SJSA1 (cell line): ENCODE measurements around the gene FRAS1. TPM values are rescaled to one million over a fixed set of nuclear protein-coding genes. Genes with fewer than 3 reads are reported as not detected.

ENCODE experiments used
- DNase-seq, 2 experiments: peaks; one replicate each; pipeline ENCODE4 v3.0.0-alpha.2; 2015 to 2020; ENCODE audit warnings: low spot score in 2 of 2, low read depth in 1 of 2
- H3K27ac ChIP-seq: fragments of 250-450 bp; sonication (Bioruptor Pico); 2 replicates; pipeline ENCODE4 v1.5.1; 2020; ENCODE audit warnings: mild to moderate bottlenecking, moderate library complexity
- H3K27me3 ChIP-seq: fragments of 250-450 bp; sonication (Bioruptor Pico); replicated peaks from 2 replicates; pipeline ENCODE4 v1.5.1; 2020; ENCODE audit warnings: mild to moderate bottlenecking, moderate library complexity
- H3K36me3 ChIP-seq: fragments of 250-450 bp; sonication (Bioruptor Pico); 2 replicates; pipeline ENCODE4 v1.5.1; 2020; ENCODE audit warnings: mild to moderate bottlenecking
- H3K4me1 ChIP-seq: fragments of 250-450 bp; sonication (Bioruptor Pico); replicated peaks from 2 replicates; pipeline ENCODE4 v1.6.1; 2021; ENCODE audit warnings: mild to moderate bottlenecking
- H3K4me3 ChIP-seq: fragments of 250-450 bp; sonication (Bioruptor Pico); 2 replicates; pipeline ENCODE4 v1.5.1; 2020; ENCODE audit warnings: mild to moderate bottlenecking
- H3K9me3 ChIP-seq: fragments of 250-450 bp; sonication (Bioruptor Pico); replicated peaks from 2 replicates; pipeline ENCODE4 v1.5.1; 2020; ENCODE audit warnings: mild to moderate bottlenecking
- total RNA-seq: library from RNA; depleted of rRNA; stranded (reverse); fragments of >200 nt; shearing (Covaris generic); gene quantifications from 2 replicates; pipeline ENCODE4 v1.2.3, GENCODE V29; 2014

FRAS1 gene
- total RNA-seq, 1 experiment from 2014 or later: 0.21 TPM

- Histone ChIP-seq H3K4me3 (no peak overlapping the region), H3K27ac (no peak overlapping the region), H3K36me3 (no peaks in the 10 kb centered on the region), H3K4me1 (no peaks in the 10 kb centered on the region), H3K27me3 (no peaks in the 10 kb centered on the region), H3K9me3 (no peaks in the 10 kb centered on the region)
- no peak for DNase-seq
These were observed 306.0 kb downstream of the FRAS1 start for GRCh38 chr4:78363031-78363570.

GRCh38 chr4:78369679-78370078 is 312.6 kb downstream of the FRAS1 start:
- no peak overlapping the region for H3K27ac ChIP-seq
- no peak overlapping the region for H3K4me3 ChIP-seq
- no peaks in the 10 kb centered on the region for H3K4me1 ChIP-seq
- no peaks in the 10 kb centered on the region for H3K36me3 ChIP-seq
- no peaks in the 10 kb centered on the region for H3K27me3 ChIP-seq
- H3K9me3 ChIP-seq: no peaks in the 10 kb centered on the region
- DNase-seq: no peak

GRCh38 chr4:78370631-78371372 is 313.7 kb downstream of the FRAS1 start:
- Histone ChIP-seq H3K4me3 (no peak overlapping the region), H3K36me3 (no peaks in the 10 kb centered on the region), H3K9me3 (no peaks in the 10 kb centered on the region), H3K27ac (no peak overlapping the region), H3K4me1 (no peaks in the 10 kb centered on the region), H3K27me3 (no peaks in the 10 kb centered on the region)
- no peak for DNase-seq

- Histone ChIP-seq H3K9me3 (no peaks in the 10 kb centered on the region), H3K4me3 (no peak overlapping the region), H3K36me3 (no peaks in the 10 kb centered on the region), H3K27me3 (no peaks in the 10 kb centered on the region), H3K27ac (no peak overlapping the region), H3K4me1 (no peaks in the 10 kb centered on the region)
- no peak for DNase-seq
These were observed 315.3 kb downstream of the FRAS1 start for GRCh38 chr4:78372355-78372988.

GRCh38 chr4:78377555-78377954 is 320.4 kb downstream of the FRAS1 start:
- Histone ChIP-seq H3K9me3 (no peaks in the 10 kb centered on the region), H3K27me3 (no peaks in the 10 kb centered on the region), H3K4me3 (no peak overlapping the region), H3K36me3 (no peaks in the 10 kb centered on the region), H3K27ac (no peak overlapping the region), H3K4me1 (no peaks in the 10 kb centered on the region)
- no peak for DNase-seq

GRCh38 chr4:78379040-78379439 is 321.9 kb downstream of the FRAS1 start:
- no peaks in the 10 kb centered on the region for H3K36me3 ChIP-seq
- no peak overlapping the region for H3K27ac ChIP-seq
- no peak overlapping the region for H3K4me3 ChIP-seq
- no peak for DNase-seq
- H3K4me1 ChIP-seq: no peaks in the 10 kb centered on the region
- no peaks in the 10 kb centered on the region for H3K27me3 ChIP-seq
- H3K9me3 ChIP-seq: no peaks in the 10 kb centered on the region

GRCh38 chr4:78379991-78380729 is 323.0 kb downstream of the FRAS1 start:
- Histone ChIP-seq H3K4me3 (no peak overlapping the region), H3K27ac (no peak overlapping the region), H3K36me3 (no peaks in the 10 kb centered on the region), H3K27me3 (no peaks in the 10 kb centered on the region), H3K4me1 (no peaks in the 10 kb centered on the region), H3K9me3 (no peaks in the 10 kb centered on the region)
- no peak for DNase-seq

- no peak overlapping the region for H3K27ac ChIP-seq
- no peaks in the 10 kb centered on the region for H3K9me3 ChIP-seq
- H3K27me3 ChIP-seq: no peaks in the 10 kb centered on the region
- H3K36me3 ChIP-seq: no peaks in the 10 kb centered on the region
- no peaks in the 10 kb centered on the region for H3K4me1 ChIP-seq
- no peak overlapping the region for H3K4me3 ChIP-seq
- DNase-seq: no peak
These were observed 329.6 kb downstream of the FRAS1 start for GRCh38 chr4:78386679-78387078.

- DNase-seq: no peak
- no peaks in the 10 kb centered on the region for H3K27me3 ChIP-seq
- H3K27ac ChIP-seq: no peak overlapping the region
These were observed 338.5 kb downstream of the FRAS1 start for GRCh38 chr4:78395642-78396041.

GRCh38 chr4:78396613-78397291 is 339.6 kb downstream of the FRAS1 start:
- no peaks in the 10 kb centered on the region for H3K4me1 ChIP-seq
- H3K36me3 ChIP-seq: no peaks in the 10 kb centered on the region
- H3K27ac ChIP-seq: no peak overlapping the region
- no peak for DNase-seq
- no peaks in the 10 kb centered on the region for H3K9me3 ChIP-seq
- no peaks in the 10 kb centered on the region for H3K27me3 ChIP-seq
- no peak overlapping the region for H3K4me3 ChIP-seq

More at GRCh38 chr4:78395642-78396041, 338.5 kb downstream of the FRAS1 start:
- Histone ChIP-seq H3K4me1 (no peaks in the 10 kb centered on the region), H3K9me3 (no peaks in the 10 kb centered on the region), H3K4me3 (no peak overlapping the region), H3K36me3 (no peaks in the 10 kb centered on the region)

GRCh38 chr4:78397292-78397630 is 340.1 kb downstream of the FRAS1 start:
- no peaks in the 10 kb centered on the region for H3K36me3 ChIP-seq
- no peak for DNase-seq
- H3K4me3 ChIP-seq: no peak overlapping the region
- no peaks in the 10 kb centered on the region for H3K4me1 ChIP-seq
- H3K27ac ChIP-seq: no peak overlapping the region
- no peaks in the 10 kb centered on the region for H3K9me3 ChIP-seq
- H3K27me3 ChIP-seq: no peaks in the 10 kb centered on the region

- no peaks in the 10 kb centered on the region for H3K4me1 ChIP-seq
- H3K9me3 ChIP-seq: no peaks in the 10 kb centered on the region
- H3K27ac ChIP-seq: no peak overlapping the region
- no peaks in the 10 kb centered on the region for H3K27me3 ChIP-seq
- no peaks in the 10 kb centered on the region for H3K36me3 ChIP-seq
- no peak for DNase-seq
- no peak overlapping the region for H3K4me3 ChIP-seq
These were observed 352.6 kb downstream of the FRAS1 start for GRCh38 chr4:78409612-78410202.

GRCh38 chr4:78410225-78410624 is 353.1 kb downstream of the FRAS1 start:
- no peaks in the 10 kb centered on the region for H3K27me3 ChIP-seq
- no peak overlapping the region for H3K4me3 ChIP-seq
- no peak for DNase-seq
- no peaks in the 10 kb centered on the region for H3K9me3 ChIP-seq
- no peaks in the 10 kb centered on the region for H3K4me1 ChIP-seq
- H3K36me3 ChIP-seq: no peaks in the 10 kb centered on the region
- H3K27ac ChIP-seq: no peak overlapping the region
